Type B pancreatic cell (in vitro differentiated cells): Measurements from ENCODE around the gene CCDC102A. TPM values are rescaled to one million over a fixed set of nuclear protein-coding genes. Genes with fewer than 3 reads are reported as not detected.

Experiments used
- DNase-seq: peaks from one replicate; pipeline ENCODE4 v3.0.0; 2021; ENCODE audit warnings: mixed read lengths; ENCODE audit not compliant: unreplicated experiment; ENCODE audit errors: extremely low spot score
- H3K27ac Mint-ChIP-seq: 2 replicates; pipeline ENCODE4 v1.8.0; 2021; ENCODE audit warnings: mild to moderate bottlenecking, mixed read lengths
- H3K27me3 Mint-ChIP-seq: 2 replicates; pipeline ENCODE4 v1.8.0; 2021; ENCODE audit warnings: mixed read lengths
- H3K36me3 Mint-ChIP-seq: 2 replicates; pipeline ENCODE4 v1.8.0; 2021; ENCODE audit warnings: mixed read lengths
- H3K4me1 Mint-ChIP-seq: one replicate; pipeline ENCODE4 v1.8.0; 2021; ENCODE audit warnings: mixed read lengths; ENCODE audit not compliant: unreplicated experiment
- H3K4me3 Mint-ChIP-seq: 2 replicates; pipeline ENCODE4 v1.8.0; 2021; ENCODE audit warnings: mild to moderate bottlenecking, mixed read lengths
- H3K9me3 Mint-ChIP-seq: 2 replicates; pipeline ENCODE4 v1.8.0; 2021; ENCODE audit warnings: mixed read lengths
- total RNA-seq: library from RNA; stranded (reverse); gene quantifications from 2 replicates; pipeline ENCODE4 v1.2.1, GENCODE V29; 2021; ENCODE audit warnings: low replicate concordance
- TF ChIP-seq, protein P1 (sequence below): fragments of 200-600 bp; sonication (generic); conservative IDR thresholded peaks from 2 replicates; pipeline ENCODE4 v1.5.0; 2021; ENCODE audit warnings: antibody characterized with exemption, mild to moderate bottlenecking

Gene CCDC102A
- total RNA-seq, 1 donor from 2014 or later, result 14.4 TPM

DNA sequence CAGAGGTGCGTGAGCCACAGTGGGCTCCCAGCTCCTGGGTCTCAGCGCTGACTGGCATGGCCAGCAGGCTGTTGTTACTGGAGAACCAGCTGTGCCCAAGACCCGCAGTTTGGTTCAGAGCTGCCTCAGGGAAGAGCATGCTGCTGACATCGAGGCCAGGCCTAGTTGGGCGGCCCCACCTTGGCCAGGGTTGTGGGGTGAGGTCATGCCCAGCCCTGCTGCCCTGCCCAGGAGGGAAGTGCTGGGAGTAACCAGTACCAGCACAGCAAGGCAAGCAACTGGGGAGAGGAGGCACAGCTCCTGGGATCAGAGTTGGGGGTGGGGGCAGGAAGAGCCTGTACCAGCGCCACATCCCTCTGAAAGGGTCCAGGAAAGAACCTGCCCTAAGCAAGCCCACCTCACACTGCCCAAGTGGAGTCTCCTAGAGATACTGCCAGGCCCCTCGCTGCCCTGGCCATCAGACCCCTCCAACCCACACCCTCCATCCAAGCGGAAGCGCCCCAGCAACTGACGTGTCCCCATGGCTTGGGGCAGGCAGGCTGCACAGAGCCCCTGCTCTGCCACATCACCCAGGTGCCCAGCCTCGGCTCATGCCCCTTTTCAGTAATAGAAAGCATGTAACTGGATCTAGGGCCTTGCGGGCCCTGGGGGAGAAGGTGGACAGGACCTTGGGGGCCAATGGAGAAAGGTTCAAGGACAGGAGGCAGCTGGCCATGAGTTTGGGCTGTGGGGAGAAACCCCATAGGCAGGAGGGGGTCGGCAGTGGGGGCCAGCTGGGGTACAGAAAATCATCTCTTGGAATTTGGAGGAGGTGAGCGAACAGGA lies 51.1 kb downstream of the CCDC102A start:
- no peaks in the 10 kb centered on the region for H3K27me3 Mint-ChIP-seq
- TF ChIP-seq, protein P1, sequence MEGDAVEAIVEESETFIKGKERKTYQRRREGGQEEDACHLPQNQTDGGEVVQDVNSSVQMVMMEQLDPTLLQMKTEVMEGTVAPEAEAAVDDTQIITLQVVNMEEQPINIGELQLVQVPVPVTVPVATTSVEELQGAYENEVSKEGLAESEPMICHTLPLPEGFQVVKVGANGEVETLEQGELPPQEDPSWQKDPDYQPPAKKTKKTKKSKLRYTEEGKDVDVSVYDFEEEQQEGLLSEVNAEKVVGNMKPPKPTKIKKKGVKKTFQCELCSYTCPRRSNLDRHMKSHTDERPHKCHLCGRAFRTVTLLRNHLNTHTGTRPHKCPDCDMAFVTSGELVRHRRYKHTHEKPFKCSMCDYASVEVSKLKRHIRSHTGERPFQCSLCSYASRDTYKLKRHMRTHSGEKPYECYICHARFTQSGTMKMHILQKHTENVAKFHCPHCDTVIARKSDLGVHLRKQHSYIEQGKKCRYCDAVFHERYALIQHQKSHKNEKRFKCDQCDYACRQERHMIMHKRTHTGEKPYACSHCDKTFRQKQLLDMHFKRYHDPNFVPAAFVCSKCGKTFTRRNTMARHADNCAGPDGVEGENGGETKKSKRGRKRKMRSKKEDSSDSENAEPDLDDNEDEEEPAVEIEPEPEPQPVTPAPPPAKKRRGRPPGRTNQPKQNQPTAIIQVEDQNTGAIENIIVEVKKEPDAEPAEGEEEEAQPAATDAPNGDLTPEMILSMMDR, result no peak
- H3K4me1 Mint-ChIP-seq, result peaks cover 32% of the 10 kb centered on the region
- H3K36me3 Mint-ChIP-seq, result no peaks in the 10 kb centered on the region
- H3K27ac Mint-ChIP-seq, result peak overlapping the region; percentile 64
- peak overlapping the region; percentile 93 for H3K4me3 Mint-ChIP-seq
- no peaks in the 10 kb centered on the region for H3K9me3 Mint-ChIP-seq
- no peak for DNase-seq

DNA sequence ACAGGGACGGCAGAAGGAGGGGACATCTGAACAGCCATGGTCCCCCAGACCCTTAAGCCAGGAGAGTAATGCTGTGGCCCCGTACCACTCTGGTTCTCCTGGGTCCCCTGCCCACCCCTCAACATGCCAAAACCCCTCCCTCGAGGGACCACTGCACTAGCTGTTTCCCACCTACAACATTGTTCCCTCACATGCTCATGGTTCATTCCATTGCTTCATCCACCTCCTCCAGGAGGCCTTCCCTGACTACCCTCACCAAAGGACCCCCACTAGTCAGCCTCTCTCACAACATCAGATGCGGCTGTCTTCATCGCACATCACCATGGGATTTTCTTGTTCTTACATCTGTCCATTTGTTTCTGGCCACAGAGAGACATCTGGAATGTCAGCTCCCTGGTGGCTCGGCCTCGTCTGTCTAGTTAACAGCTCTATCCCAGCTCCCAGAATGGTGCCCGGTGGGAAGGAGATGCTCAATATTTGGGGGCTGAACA lies 51.8 kb downstream of the CCDC102A start:
- Mint-ChIP-seq H3K9me3 (no peaks in the 10 kb centered on the region), H3K27ac (peak overlapping the region; percentile 64), H3K4me1 (peaks cover 36% of the 10 kb centered on the region), H3K36me3 (no peaks in the 10 kb centered on the region), H3K4me3 (peak overlapping the region; percentile 93), H3K27me3 (no peaks in the 10 kb centered on the region)
- TF ChIP-seq, protein P1, result no peak
- DNase-seq, result no peak

DNA sequence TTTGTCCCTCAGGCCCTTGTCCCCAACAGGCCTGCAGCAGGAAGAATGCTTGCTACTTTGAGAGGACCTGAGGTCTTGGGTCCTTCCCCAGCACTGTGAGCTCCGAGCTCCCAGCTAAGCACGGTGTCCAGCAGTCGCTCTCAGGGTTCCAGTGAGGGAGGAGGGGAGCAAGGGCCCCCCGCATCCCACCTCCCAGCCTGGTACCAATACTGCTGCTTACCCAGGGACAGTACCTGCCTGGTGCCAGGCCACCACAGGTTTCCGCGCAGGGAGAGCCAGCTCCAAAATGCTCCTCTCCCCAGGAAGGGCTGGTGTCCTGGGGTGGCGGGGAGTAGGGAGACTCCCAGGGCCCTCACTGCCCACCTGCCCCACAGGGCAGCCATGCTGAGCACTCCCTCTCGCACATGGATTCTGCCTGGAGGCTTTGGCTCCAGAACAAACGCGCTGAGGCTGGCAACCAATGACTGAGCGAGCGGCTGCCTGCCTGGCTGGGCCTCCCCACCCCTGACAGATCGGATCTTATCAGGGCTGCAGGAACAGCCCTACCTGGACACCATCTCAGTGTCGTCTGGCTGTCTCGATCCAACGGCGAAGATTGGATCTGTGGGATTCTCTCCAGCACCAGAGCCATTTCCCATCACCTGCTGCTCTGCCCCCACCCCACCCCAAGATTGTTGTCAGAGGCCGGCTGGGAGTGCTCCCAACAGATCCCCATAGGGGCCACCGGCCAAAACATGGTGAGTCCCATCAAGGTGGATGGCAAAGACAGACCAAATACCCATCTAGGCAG lies 52.5 kb downstream of the CCDC102A start:
- H3K4me3 Mint-ChIP-seq, result peak overlapping the region; percentile 93
- H3K27me3 Mint-ChIP-seq, result no peaks in the 10 kb centered on the region
- H3K27ac Mint-ChIP-seq, result peak overlapping the region; percentile 62
- no peaks in the 10 kb centered on the region for H3K9me3 Mint-ChIP-seq
- DNase-seq, result no peak
- TF ChIP-seq, protein P1, result no peak
- peaks cover 40% of the 10 kb centered on the region for H3K4me1 Mint-ChIP-seq
- H3K36me3 Mint-ChIP-seq, result no peaks in the 10 kb centered on the region

DNA sequence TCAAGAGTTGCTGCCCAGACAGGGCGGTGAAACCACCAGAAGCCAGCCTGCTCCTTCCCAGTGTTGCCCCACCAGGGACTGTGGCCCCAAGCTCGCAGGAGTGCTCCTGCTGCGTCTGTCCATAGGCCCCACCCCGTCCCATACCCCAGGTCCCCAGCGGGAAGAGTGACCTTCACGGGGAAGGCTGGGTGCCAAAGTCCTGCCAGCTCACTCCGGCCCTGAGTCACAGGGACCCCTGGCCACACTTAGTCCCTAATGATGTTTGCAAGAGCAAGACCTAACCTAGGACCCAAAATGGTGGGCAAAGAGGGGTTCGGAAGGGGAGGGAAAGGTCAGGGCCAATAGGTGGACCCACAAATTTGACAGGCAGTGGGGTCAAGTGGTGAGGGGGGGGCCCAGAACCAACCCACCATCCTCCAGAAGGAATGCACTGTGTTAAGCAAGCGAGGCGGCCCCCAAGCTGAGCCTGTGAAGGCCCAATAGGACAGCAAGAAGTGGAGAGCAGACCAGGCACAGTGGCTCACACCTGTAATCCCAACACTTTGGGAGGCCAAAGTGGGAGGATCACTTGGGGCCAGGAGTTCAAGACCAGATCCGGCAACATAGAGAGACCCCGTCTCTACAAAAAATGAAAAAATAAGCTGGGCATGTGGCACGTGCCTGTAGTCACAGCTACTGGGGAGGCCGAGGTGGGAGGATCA lies 53.4 kb downstream of the CCDC102A start:
- Mint-ChIP-seq H3K4me3 (peak overlapping the region; percentile 61), H3K4me1 (peaks cover 48% of the 10 kb centered on the region), H3K27ac (no peak overlapping the region), H3K36me3 (no peaks in the 10 kb centered on the region), H3K27me3 (no peaks in the 10 kb centered on the region), H3K9me3 (no peaks in the 10 kb centered on the region)
- DNase-seq, result no peak
- TF ChIP-seq, protein P1, result no peak

DNA sequence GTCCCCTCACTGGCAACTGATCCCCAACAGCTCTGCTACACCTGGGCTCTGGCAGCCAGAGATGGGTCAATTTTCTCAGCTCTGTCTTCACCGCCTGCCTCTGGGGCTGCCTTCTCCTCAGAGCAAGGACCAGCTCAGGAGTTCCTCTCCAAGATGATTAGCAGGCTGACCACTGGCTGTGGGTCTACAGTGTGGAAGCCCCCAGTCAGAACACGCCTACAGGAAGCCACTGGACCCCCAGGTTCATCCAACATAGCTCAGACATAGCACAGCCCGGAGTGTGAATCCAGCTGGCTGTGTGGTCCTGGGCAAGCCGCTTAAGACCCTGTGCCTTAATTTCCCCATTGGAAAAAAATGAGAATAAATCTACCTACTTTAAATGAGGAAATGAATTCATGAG lies 55.0 kb downstream of the CCDC102A start:
- Mint-ChIP-seq H3K4me3 (no peak overlapping the region), H3K4me1 (peaks cover 35% of the 10 kb centered on the region), H3K27ac (peak overlapping the region; percentile 65), H3K9me3 (no peaks in the 10 kb centered on the region), H3K27me3 (no peaks in the 10 kb centered on the region), H3K36me3 (no peaks in the 10 kb centered on the region)
- TF ChIP-seq, protein P1, result no peak
- DNase-seq, result no peak
